Measurements from ENCODE around the gene EFHB.

DNA sequence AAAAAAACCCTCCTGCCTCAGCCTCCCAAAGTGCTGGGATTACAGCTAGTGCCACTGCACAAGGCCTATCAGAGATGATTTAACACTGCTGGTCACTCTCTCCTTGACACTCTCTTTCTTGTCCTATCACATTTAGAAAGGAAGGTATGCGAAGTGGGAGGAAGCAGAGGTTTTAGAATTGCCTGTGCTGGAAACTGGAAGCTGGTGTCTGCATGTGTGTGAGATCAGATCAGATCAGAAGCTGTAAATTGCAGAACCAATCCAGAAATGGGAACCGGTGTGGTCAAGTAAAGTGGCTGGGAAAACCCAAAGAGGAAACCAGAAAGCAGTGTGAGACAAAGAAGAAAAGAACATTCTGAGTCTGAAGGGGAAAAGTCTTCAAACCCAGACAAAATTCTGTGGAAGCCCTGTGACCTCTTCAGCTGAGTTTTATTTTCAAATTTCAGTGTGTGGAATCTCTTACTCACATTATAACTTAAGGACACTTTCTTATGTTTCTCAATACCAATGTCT, 2.8 kb downstream of the EFHB start:
- TF ChIP-seq, protein P1, sequence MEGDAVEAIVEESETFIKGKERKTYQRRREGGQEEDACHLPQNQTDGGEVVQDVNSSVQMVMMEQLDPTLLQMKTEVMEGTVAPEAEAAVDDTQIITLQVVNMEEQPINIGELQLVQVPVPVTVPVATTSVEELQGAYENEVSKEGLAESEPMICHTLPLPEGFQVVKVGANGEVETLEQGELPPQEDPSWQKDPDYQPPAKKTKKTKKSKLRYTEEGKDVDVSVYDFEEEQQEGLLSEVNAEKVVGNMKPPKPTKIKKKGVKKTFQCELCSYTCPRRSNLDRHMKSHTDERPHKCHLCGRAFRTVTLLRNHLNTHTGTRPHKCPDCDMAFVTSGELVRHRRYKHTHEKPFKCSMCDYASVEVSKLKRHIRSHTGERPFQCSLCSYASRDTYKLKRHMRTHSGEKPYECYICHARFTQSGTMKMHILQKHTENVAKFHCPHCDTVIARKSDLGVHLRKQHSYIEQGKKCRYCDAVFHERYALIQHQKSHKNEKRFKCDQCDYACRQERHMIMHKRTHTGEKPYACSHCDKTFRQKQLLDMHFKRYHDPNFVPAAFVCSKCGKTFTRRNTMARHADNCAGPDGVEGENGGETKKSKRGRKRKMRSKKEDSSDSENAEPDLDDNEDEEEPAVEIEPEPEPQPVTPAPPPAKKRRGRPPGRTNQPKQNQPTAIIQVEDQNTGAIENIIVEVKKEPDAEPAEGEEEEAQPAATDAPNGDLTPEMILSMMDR (IDR thresholded peaks at IDR 0.05; ENCODE audit: low read length), result no peak
- TF ChIP-seq EZH2 (IDR thresholded peaks at IDR 0.05; ENCODE audit: borderline replicate concordance, low read length), result no peak

Data from OCI-LY1 (cell line).